ENCODE results near the gene FNDC5. TPM values are rescaled to one million over a fixed set of nuclear protein-coding genes. Genes with fewer than 3 reads are reported as not detected.

The FNDC5 gene
- total and polyA plus RNA-seq, 2 of the 13 experiments (the other 11 are each of a cell fraction or from before 2014, with no cell fraction given): 1.4 to 3.1 TPM

DNA sequence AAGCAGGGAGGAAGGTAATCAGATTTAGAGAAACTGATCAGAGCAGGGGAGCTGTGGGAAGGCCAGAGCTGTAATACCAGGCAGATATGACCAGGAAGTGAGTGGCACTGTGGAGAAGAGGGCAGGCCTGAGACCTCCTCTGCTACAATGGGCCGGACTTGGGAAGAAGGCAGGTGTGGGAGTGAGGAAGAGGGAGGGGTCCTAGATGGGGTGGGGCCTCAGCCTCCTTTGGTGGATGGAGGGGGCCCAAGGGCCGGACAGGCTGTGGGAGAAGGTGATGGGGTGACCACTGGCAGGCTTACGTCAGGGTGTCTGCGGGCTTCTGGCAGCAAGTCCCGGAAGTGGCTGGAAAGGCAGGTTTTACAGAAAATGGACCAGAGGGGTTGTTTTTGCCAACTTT, 10.6 kb upstream of the FNDC5 start:
- Histone ChIP-seq H3K9me3 (ENCODE audit: low read length) (no peaks in the 10 kb centered on the region), H3K4me2 (ENCODE audit: low read depth, low read length) (no peak overlapping the region)

DNA sequence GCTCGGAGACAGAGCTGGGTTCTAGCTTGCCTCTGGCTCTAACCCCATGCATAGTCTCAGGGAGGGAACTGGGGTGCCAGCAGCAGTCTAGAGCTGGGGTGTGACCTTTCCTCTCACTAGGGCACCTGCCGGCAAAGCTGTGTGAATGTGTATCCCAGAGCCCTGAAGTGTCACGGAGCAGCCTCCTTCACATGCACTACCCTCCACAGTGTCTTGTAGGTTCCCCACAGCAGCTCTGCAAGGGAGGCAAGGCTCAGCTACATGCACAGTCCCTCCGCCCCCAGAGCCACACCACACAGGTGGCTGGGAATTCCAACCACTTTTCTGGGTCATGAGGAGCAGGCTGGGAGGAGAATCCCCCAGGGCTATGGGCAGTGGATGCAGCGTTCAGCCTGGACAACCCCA, 7.9 kb upstream of the FNDC5 start:
- H3K36me3 ChIP-seq (replicated peaks in 1 of 2; ENCODE audit: control insufficient read depth in 1 of 2, insufficient read depth in 2 of 2, low read length in 2 of 2): no peaks in the 10 kb centered on the region
- H3K4me1 ChIP-seq (ENCODE audit: insufficient read depth, low read length): peaks cover 23% of the 10 kb centered on the region
- H3K4me2 ChIP-seq (ENCODE audit: low read depth, low read length): no peak overlapping the region
- DNase-seq (ENCODE audit: low spot score) (no peak), FAIRE-seq (no peak), ATAC-seq (no peak)
- in situ Hi-C loops (cut with HindIII; ENCODE audit: extremely low pct_ligation_motif_present, low pct_unique_long_range_greater_than_20kb) (loop anchor here (10.0 kb wide), 1 partner anchor 54 kb away; no protein-coding TSS in a partner anchor), intact Hi-C loops (cut with micrococcal nuclease; ENCODE audit: unreplicated experiment) (loop anchor here (10.0 kb wide), 1 partner anchor 164 kb away; no protein-coding TSS in a partner anchor)
- no TSS peak for BruUV-seq (replicated peaks)
- H3K4me3 ChIP-seq (replicated peaks in 1 of 3; ENCODE audit: insufficient read depth in 1 of 3, low read depth in 2 of 3, low read length in 3 of 3): no peak overlapping the region
- peaks cover 1 to 26% of the 10 kb centered on the region in 2 experiments; a peak in 3 of 5 replicates for H3K27me3 ChIP-seq (ENCODE audit: control insufficient read depth in 1 of 2, insufficient read depth in 2 of 2, low read length in 2 of 2)
- POLR2A ChIA-PET: no interaction called here
- CTCF ChIA-PET (ENCODE audit: low intra/inter-chr PET ratio, low total read pairs): no interaction called here
- WGBS (ENCODE audit: low lambda C conversion rate): 14% methylated on average over 2 of the region's 5 CpGs
- no peaks in the 10 kb centered on the region for H3K79me2 ChIP-seq (ENCODE audit: insufficient read depth, low read length)
- no peak overlapping the region for H3K27ac ChIP-seq (ENCODE audit: extremely low read length, insufficient read depth, low read length)
- H3K9ac ChIP-seq (ENCODE audit: insufficient read depth, low read depth, low read length): no peak overlapping the region
- H4K20me1 ChIP-seq (ENCODE audit: insufficient read depth, low read length): no peaks in the 10 kb centered on the region
- no peak overlapping the region for H2AFZ ChIP-seq (ENCODE audit: low read length)
- no peaks in the 10 kb centered on the region for H3K9me3 ChIP-seq (ENCODE audit: low read length)
- TF ChIP-seq, protein P1, sequence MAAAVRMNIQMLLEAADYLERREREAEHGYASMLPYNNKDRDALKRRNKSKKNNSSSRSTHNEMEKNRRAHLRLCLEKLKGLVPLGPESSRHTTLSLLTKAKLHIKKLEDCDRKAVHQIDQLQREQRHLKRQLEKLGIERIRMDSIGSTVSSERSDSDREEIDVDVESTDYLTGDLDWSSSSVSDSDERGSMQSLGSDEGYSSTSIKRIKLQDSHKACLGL (CRISPR knock-in tag; IDR thresholded peaks at IDR 0.05): no peak
- no peak for TF ChIP-seq NR1H2 (CRISPR knock-in tag; IDR thresholded peaks at IDR 0.05; ENCODE audit: borderline replicate concordance, low read depth)
- TF ChIP-seq, protein P2, sequence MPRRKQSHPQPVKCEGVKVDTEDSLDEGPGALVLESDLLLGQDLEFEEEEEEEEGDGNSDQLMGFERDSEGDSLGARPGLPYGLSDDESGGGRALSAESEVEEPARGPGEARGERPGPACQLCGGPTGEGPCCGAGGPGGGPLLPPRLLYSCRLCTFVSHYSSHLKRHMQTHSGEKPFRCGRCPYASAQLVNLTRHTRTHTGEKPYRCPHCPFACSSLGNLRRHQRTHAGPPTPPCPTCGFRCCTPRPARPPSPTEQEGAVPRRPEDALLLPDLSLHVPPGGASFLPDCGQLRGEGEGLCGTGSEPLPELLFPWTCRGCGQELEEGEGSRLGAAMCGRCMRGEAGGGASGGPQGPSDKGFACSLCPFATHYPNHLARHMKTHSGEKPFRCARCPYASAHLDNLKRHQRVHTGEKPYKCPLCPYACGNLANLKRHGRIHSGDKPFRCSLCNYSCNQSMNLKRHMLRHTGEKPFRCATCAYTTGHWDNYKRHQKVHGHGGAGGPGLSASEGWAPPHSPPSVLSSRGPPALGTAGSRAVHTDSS (CRISPR knock-in tag; conservative IDR thresholded peaks at IDR 0.05): no peak
- TF ChIP-seq ZIK1 (CRISPR knock-in tag; IDR thresholded peaks at IDR 0.05; ENCODE audit: borderline replicate concordance, low read depth): no peak
- TF ChIP-seq, protein P3, sequence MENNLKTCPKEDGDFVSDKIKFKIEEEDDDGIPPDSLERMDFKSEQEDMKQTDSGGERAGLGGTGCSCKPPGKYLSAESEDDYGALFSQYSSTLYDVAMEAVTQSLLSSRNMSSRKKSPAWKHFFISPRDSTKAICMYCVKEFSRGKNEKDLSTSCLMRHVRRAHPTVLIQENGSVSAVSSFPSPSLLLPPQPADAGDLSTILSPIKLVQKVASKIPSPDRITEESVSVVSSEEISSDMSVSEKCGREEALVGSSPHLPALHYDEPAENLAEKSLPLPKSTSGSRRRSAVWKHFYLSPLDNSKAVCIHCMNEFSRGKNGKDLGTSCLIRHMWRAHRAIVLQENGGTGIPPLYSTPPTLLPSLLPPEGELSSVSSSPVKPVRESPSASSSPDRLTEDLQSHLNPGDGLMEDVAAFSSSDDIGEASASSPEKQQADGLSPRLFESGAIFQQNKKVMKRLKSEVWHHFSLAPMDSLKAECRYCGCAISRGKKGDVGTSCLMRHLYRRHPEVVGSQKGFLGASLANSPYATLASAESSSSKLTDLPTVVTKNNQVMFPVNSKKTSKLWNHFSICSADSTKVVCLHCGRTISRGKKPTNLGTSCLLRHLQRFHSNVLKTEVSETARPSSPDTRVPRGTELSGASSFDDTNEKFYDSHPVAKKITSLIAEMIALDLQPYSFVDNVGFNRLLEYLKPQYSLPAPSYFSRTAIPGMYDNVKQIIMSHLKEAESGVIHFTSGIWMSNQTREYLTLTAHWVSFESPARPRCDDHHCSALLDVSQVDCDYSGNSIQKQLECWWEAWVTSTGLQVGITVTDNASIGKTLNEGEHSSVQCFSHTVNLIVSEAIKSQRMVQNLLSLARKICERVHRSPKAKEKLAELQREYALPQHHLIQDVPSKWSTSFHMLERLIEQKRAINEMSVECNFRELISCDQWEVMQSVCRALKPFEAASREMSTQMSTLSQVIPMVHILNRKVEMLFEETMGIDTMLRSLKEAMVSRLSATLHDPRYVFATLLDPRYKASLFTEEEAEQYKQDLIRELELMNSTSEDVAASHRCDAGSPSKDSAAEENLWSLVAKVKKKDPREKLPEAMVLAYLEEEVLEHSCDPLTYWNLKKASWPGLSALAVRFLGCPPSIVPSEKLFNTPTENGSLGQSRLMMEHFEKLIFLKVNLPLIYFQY (CRISPR knock-in tag; IDR thresholded peaks at IDR 0.05; ENCODE audit: borderline replicate concordance): no peak

More for the DNA sequence above, 10.6 kb upstream of the FNDC5 start:
- Histone ChIP-seq H3K79me2 (ENCODE audit: insufficient read depth, low read length) (no peaks in the 10 kb centered on the region), H3K27me3 (ENCODE audit: control insufficient read depth in 1 of 2, insufficient read depth in 2 of 2, low read length in 2 of 2) (peaks cover 9 to 49% of the 10 kb centered on the region in 2 experiments; a peak in 4 of 5 replicates), H3K4me3 (replicated peaks in 1 of 3; ENCODE audit: insufficient read depth in 1 of 3, low read depth in 2 of 3, low read length in 3 of 3) (no peak overlapping the region), H4K20me1 (ENCODE audit: insufficient read depth, low read length) (0 out of 2 replicates have a peak, but pooled peaks cover 4% of the 10 kb centered on the region), H3K36me3 (replicated peaks in 1 of 2; ENCODE audit: control insufficient read depth in 1 of 2, insufficient read depth in 2 of 2, low read length in 2 of 2) (no peaks in the 10 kb centered on the region), H3K27ac (ENCODE audit: extremely low read length, insufficient read depth, low read length) (no peak overlapping the region), H3K9ac (ENCODE audit: insufficient read depth, low read depth, low read length) (no peak overlapping the region), H2AFZ (ENCODE audit: low read length) (no peak overlapping the region), H3K4me1 (ENCODE audit: insufficient read depth, low read length) (peaks cover 15% of the 10 kb centered on the region)
- ATAC-seq (no peak), FAIRE-seq (no peak), DNase-seq (ENCODE audit: low spot score) (no peak)
- WGBS (ENCODE audit: low lambda C conversion rate): 11% methylated on average over 2 of the region's 5 CpGs
- BruUV-seq (replicated peaks): no TSS peak
- in situ Hi-C loops (cut with HindIII; ENCODE audit: extremely low pct_ligation_motif_present, low pct_unique_long_range_greater_than_20kb): no loop called here
- ChIA-PET POLR2A (no interaction called here), CTCF (ENCODE audit: low intra/inter-chr PET ratio, low total read pairs) (no interaction called here)
- TF ChIP-seq, protein P4, sequence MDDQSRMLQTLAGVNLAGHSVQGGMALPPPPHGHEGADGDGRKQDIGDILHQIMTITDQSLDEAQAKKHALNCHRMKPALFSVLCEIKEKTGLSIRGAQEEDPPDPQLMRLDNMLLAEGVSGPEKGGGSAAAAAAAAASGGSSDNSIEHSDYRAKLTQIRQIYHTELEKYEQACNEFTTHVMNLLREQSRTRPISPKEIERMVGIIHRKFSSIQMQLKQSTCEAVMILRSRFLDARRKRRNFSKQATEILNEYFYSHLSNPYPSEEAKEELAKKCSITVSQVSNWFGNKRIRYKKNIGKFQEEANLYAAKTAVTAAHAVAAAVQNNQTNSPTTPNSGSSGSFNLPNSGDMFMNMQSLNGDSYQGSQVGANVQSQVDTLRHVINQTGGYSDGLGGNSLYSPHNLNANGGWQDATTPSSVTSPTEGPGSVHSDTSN (CRISPR knock-in tag; IDR thresholded peaks at IDR 0.05; ENCODE audit: borderline replicate concordance): no peak
- TF ChIP-seq ZNF777 (CRISPR knock-in tag; IDR thresholded peaks at IDR 0.05) (no peak), TMF1 (CRISPR knock-in tag; IDR thresholded peaks at IDR 0.05; ENCODE audit: low read depth) (no peak), HMG20B (CRISPR knock-in tag; conservative IDR thresholded peaks at IDR 0.05) (no peak), NFATC3 (CRISPR knock-in tag; IDR thresholded peaks at IDR 0.05) (no peak), GABPB1 (CRISPR knock-in tag; IDR thresholded peaks at IDR 0.05) (no peak), ESRRA (CRISPR knock-in tag; IDR thresholded peaks at IDR 0.05; ENCODE audit: low read depth) (no peak)
- TF ChIP-seq, protein P5, sequence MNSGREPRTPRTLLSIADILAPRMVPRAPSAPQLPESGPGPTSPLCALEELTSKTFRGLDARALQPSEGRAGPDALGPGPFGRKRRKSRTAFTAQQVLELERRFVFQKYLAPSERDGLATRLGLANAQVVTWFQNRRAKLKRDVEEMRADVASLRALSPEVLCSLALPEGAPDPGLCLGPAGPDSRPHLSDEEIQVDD (CRISPR knock-in tag; IDR thresholded peaks at IDR 0.05; ENCODE audit: borderline replicate concordance): no peak
- intact Hi-C loops (cut with micrococcal nuclease; ENCODE audit: unreplicated experiment): no loop called here
